NK-92 (cell line): ENCODE measurements around the gene RTCB.

ENCODE experiments used
- DNase-seq: peaks from one replicate; lab custom pipeline; 2025; ENCODE audit not compliant: unreplicated experiment; lab: John Stamatoyannopoulos, UW

The RTCB gene

GRCh38 chr22:32411829-32412592 is at the start of gene RTCB:
Gene RTCB (minus strand): TSS chr22:32412247. CDS start chr22:32412156, 91 bp downstream.
- DNase-seq = peak; percentile 19

GRCh38 chr22:32457031-32457430 is 45.0 kb upstream of the RTCB start:
- DNase-seq = no peak

- no peak for DNase-seq
These were observed 36.9 kb upstream of the RTCB start for GRCh38 chr22:32448980-32449379.

DNA sequence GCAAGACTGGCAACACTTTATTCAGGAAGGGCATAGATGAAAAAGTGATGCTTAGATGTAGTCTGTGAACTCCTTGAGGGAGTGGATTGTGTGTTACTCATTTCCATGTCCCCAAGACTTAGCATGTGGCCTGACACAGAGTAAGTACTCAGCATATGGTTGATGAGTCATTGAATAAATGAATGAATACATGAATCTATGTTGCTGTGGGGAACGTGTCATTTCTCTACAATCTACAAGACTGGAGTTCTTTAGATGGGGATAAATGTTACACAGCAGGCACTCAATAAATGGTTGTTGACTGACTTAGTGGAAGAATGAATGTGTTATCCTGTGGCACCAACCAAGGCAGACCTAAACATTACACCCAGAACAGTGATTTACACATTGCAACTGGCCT is 34.3 kb upstream of the RTCB start:
- no peak for DNase-seq

DNA sequence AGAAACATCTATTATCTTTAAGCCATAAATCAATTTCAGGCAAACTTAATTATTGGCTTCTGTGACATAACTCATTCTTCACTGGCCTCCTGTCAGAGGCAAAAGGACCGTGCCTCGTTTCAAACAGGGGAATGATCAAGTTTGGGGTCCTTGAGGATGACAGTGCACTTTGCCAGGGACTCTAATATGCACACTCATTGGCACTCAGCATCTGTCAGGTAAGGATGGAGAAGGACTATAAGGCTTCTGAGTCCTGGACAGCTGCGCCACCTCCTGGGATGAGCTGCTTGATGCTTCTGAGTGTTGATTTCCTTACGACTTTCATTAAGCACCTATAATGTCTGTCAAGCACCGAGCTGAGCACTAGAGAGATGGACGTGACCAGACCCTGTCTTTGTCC is 32.0 kb upstream of the RTCB start:
- no peak for DNase-seq

- no peak for DNase-seq
These were observed 18.3 kb upstream of the RTCB start for GRCh38 chr22:32430352-32430751.

DNA sequence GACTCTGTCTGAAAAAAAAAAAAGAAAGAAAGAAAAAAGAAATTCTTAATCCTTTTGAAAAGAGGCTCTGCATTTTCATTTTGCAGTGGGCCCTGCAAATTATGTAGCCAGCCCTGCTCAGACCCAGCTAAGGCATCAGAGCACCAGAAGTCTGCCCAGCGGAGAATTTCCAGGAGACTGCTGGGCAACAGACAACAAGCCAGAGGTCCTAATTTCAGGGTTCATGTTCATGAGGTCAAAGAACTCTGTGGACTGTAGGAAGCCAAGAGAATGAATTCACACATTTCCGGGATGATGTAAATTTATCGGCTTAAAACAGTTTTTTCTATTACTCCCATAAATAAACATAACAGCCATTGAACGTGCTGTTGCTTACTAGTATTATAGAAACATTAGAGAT is 14.8 kb upstream of the RTCB start:
- no peak for DNase-seq

GRCh38 chr22:32423664-32424063 is 11.6 kb upstream of the RTCB start:
- DNase-seq = no peak

- no peak for DNase-seq
These were observed 10.0 kb upstream of the RTCB start for GRCh38 chr22:32422062-32422461.

DNA sequence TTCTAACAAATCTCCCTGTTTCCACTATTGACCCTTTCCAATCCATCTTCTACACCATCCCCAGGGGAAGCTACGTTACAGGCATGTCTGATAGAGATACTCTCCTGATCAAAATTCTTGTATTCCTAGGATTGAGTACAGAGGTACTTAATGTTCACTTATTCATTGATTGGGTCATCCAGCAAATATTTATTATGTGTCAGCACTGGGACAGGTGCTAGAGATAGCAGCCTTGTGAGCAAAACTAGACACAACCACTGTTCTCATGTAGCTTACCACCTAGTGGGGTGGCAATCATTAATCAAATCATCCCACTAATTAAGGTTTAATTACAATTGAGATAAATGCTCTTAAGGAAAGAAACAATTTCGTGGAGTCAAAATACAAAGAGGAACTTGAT is 9.4 kb upstream of the RTCB start:
- DNase-seq = no peak

DNA sequence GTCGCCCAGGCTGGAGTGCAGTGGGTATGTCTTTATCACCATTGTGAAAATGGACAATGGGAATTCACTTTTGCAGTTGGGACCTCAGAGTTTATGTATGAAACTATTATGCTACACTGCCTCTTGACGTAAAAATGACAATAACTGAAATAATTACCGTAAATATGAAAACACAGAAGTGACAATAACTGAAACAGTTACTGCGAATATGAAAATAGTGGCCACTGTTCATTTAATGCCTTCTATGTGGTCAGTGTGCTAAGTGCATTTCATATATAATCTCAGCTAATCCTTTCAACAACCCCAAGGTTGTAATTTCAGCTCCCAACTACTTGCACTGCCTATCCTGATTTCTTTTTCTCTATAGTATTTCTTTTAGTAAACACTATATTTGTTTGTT is 5.9 kb upstream of the RTCB start:
- no peak for DNase-seq

DNA sequence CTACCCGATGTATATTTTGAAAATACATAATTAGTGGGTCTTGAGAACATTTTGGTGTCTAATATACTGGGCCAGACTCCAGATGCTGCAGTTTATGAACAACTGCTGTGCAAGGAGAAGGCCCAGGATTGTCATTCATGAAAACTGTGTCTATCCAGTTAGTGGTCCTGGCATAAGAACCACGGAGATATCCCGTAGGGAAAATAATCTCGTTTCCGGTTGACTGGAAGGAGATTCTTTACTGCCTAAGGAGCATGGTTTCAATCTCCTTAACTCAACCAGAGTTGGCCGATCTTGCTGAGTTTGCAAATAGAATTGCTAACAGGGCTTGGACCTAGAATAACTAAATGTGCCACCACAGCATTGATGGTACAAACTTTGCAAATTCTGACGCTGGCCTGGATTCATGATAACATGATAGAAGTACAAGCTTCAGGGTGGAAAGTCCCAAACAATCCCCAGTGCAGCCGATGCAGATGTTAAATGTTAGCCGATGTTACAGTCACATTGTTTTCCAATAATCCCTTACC is 4.6 kb upstream of the RTCB start:
- DNase-seq = no peak

GRCh38 chr22:32414191-32414590 is 2.1 kb upstream of the RTCB start:
- no peak for DNase-seq

GRCh38 chr22:32413719-32414118 is 1.7 kb upstream of the RTCB start:
- DNase-seq = no peak

DNA sequence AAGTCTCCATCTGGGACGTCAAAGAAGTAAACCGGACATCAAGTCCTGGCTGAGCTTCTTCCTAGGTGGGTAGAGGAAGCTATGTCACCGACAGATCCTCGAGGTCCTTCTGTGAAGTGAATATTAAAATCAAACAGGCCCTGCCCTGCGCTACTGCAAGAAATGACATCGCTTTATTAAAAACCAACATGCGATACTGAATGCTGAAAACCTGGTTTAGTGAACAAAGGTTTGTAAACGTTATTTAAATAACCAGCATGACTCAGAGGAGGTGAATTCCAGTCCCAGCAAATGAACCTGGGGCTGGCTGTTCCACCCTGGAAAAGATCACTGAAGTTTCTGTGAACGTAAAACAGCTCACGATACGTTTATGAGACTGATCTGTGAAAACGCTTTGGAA is 645 bp downstream of the RTCB start:
- DNase-seq = no peak

- no peak for DNase-seq
These were observed 1.6 kb downstream of the RTCB start for GRCh38 chr22:32410459-32410858.

DNA sequence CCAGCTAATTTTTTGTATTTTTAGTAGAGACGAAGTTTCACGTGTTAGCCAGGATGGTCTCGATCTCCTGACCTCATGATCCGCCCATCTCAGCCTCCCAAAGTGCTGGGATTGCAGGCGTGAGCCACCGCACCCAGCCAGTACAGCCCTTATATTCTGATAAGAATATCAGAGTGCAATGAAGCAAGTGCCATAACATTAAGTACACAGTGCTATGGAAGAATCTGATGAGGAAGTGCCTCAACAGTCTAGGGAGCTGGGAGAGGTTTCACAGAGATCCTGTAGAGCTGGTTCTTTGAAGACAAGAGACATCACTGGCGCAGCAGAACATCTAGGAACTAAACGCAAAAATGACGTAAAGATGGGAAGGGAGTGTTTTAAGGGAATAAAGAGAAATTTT is 2.1 kb downstream of the RTCB start:
- DNase-seq = no peak

- no peak for DNase-seq
These were observed 4.1 kb downstream of the RTCB start for GRCh38 chr22:32407936-32408335.

GRCh38 chr22:32407312-32407711 is 4.7 kb downstream of the RTCB start:
- DNase-seq = no peak

DNA sequence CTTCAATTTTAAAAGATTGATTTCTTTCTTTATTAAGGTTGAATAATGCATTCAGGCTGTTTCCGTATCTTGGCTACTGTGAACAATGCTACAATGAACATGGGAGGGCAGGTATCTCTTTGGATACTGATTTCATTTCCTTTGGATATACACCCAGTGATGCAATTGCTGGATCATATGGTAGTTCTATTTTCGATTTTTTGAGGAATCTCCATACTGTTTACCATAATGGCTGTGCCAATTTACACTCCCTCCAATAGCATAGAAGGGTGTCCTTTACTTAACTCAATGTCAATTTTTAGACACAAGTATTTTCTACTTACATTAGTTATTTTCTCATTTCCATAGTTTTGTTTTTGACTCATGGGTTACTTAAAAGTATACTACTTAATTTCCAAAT is 8.0 kb downstream of the RTCB start:
- DNase-seq = no peak

- DNase-seq = no peak
These were observed 10.6 kb downstream of the RTCB start for GRCh38 chr22:32401486-32401885.

GRCh38 chr22:32396746-32397145 is 15.3 kb downstream of the RTCB start:
- no peak for DNase-seq

- no peak for DNase-seq
These were observed 15.8 kb downstream of the RTCB start for GRCh38 chr22:32396255-32396654.
